GM21526 (cell line): ENCODE results near the gene ARHGDIB.

Experiments used
- ATAC-seq: cut with Tn5 transposase; IDR thresholded peaks from one replicate; pipeline ENCODE4 v1.9.1; 2021; ENCODE audit warnings: moderate library complexity; ENCODE audit not compliant: unreplicated experiment, low FRiP score

The ARHGDIB gene

GRCh38 chr12:14958361-14959125 lies 2.9 kb downstream of the ARHGDIB start:
- no peak for ATAC-seq

DNA sequence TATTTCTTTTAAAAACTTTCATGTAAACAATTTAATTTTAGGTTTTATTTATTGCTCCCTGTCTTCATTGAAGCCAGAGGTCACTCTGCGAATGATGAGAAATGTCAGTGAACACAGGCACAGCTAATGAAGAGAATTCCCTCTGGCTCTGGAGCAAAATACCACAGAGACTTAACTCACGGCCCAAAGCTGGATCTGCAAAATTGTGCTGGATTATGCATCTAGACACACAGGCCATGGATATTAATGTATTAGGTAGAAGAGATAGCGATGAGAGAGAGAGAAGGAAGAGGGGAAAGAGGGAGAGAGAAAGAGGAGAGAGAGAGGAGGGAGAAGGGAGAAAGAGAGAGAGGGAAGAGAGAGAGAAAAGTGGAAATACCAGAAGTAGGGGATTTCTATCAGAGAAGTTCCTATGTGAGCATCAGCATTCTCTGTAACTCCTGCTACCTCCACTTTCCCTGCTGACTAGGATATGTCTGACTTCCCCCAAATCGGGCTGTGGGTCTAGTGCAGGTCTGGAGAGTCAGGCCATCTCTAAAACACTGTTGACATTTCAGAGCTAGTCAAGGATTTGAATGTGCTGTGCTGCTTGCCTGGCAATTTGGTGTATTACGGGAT lies 3.7 kb downstream of the ARHGDIB start:
- ATAC-seq, result no peak

DNA sequence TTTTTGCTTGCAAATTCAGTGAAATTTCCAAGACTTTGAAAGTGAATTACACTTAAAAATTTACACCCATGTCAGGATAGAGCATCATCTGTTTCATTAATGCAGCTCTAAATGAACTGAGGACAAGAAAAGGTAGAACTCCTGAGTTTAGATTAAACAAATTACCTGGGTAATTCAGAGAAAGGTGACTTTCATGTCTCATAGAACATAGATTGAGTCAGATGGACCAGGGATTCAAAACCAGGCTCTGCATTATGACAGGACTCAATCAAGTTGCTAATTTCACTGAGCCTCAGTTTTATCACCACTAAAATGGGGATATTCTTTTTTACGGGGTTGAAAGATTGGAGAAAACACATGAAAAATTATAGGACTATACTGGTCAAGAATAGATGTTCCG lies 4.5 kb downstream of the ARHGDIB start:
- ATAC-seq, result no peak

- peak; percentile 32 for ATAC-seq
Observed at GRCh38 chr12:14956024-14956891, 5.1 kb downstream of the ARHGDIB start.

DNA sequence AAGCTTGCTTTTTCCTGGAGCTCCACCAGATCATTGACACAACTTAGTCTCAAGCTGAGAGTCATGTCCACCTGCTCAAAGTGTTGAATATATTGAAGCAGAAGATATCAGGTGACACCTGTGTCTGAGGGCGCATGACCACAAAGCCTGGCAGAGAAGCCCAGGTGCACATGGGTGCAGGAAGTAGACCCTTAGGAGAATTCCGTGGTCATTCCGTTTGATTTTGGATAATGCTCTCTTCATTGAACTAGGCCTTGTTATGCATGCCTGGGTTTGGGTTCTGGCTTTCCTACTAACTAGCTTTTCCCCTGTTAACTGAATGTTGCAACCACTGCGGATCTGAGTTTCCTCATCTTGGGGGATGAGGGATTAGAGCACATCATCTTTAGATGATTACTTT lies 7.1 kb downstream of the ARHGDIB start:
- ATAC-seq, result no peak

GRCh38 chr12:14953752-14954151 lies 7.6 kb downstream of the ARHGDIB start:
- no peak for ATAC-seq

DNA sequence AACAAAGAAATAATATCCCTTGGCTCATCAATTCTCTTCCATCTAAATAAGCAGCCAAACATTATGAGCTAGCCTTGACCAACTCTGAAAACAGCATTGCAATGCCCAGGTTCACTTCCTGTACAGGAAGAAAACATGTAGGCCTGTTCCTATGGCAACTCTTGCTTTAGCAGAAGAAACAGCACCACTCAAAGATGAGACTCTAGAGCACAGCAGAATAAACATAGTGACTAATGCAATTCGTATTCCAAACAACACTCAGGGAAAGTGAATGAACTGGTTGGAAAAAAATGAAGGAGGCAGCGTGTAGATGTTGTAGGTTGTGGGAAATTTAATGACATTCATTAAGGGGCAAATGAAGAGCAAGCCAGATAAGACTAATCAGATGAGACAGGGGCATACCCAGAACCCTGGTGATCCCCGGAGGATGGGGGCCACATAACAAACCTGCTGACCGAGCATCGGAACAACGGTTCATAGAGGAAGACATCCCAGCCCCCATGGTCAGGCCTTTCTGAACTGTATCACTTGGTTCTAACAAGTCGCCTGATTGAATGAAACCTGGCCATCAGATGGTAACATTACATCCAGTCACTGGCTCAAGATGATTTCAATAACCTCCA lies 9.0 kb downstream of the ARHGDIB start:
- ATAC-seq, result peak; percentile 56

- ATAC-seq, result no peak
Observed at GRCh38 chr12:14951851-14952250, 9.6 kb downstream of the ARHGDIB start.

GRCh38 chr12:14950982-14951746 lies 10.2 kb downstream of the ARHGDIB start:
- ATAC-seq, result no peak

- no peak for ATAC-seq
Observed at GRCh38 chr12:14950421-14950820, 11.0 kb downstream of the ARHGDIB start.

DNA sequence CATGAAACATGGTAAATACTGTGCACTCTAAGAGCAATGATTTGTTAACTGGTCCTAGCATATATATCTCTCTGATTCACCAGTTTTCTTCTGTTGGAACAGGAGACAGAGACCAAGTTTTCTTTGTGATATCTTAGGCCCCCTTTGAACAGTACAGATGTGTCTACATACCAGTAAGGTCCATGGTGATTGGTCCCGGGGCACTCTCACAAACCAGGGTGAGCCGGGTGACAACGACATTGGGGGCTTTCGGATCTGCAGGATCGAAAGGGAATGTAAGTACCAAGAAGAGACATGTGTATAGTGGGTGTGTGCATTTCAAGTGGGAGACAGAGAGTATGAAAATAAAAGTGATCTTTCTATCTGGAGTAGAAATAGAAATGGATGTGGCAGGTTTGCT lies 11.8 kb downstream of the ARHGDIB start:
- ATAC-seq, result no peak

DNA sequence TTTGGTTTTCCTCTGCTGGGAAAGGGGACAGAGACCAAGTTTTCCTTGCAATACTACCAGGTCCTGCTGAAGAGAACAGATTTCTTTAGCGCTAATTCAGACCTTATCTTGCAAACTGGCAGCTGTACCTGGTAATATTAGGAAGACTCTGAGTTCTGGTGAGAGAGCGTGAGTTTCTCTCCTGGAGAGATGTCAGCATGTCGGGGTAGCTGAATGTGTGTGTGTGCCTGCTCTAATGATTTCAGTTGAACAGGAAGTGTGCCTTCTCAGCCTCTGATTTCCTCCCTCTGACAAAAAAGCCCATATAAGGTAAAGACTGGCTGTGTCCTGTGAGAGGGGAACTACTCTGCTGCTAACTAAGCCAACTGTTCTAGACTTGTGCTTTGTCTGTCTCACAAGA lies 12.7 kb downstream of the ARHGDIB start:
- ATAC-seq, result peak; percentile 93

DNA sequence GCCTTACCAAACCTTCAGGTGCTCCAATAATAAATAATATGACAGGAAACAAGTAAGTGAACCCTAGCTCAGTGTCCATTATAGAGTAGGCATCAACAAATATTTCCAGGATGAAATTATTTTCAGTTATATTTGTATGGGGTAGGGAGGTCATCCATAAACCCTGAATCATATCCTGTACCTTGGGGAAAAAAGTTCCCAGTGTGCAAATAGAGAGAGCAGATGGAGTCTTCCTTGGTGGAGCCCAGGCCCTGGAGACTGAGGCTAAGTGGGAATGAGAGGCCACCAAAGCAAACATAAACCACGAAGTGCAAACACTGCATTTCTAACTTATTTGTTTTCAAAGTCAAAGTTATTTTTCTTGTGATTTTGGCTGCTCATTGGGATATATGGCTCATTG lies 14.5 kb downstream of the ARHGDIB start:
- no peak for ATAC-seq

- ATAC-seq, result no peak
Observed at GRCh38 chr12:14946162-14946561, 15.2 kb downstream of the ARHGDIB start.

DNA sequence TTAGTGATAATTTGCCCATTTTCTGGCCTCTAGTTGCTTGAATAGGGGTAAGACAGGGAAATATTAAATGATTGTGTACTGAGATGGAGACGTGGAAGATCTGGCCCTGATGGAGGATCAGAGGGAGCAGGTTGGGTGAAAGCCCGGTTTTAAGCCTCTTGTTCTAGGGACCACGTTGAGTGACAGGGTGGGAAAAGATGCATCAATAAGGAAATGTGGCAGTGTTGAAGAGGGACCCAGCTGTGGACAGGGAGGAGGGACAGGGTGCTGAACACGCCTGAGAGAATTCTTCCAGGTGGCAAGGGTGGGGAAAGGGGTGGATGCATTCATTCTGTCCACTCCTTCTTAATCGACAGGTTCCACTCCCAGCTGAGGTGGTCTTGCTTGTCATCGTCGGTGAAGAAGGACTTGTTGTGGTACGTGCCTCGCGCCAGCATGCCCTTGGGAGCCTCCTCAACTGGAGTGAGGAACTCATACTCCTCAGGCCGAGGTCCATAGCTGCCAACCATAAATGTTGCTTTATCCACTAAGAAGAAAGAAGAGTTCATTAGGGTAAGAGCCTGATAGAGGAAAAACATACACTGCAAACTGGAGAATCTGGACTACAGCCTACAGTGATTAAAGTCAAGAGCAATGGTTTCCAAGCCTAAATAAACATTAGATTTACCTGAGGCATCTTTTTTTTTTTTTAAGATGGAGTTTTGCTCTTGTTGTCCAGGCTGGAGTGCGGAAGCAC lies 19.0 kb downstream of the ARHGDIB start:
- ATAC-seq, result no peak

- ATAC-seq, result no peak
Observed at GRCh38 chr12:14941369-14941768, 20.0 kb downstream of the ARHGDIB start.

GRCh38 chr12:14938301-14938700 lies 23.1 kb downstream of the ARHGDIB start, which contains the start of gene ERP27:
Gene ERP27 (minus strand): TSS chr12:14938537. CDS start chr12:14938508, 29 bp downstream.
- ATAC-seq, result no peak

DNA sequence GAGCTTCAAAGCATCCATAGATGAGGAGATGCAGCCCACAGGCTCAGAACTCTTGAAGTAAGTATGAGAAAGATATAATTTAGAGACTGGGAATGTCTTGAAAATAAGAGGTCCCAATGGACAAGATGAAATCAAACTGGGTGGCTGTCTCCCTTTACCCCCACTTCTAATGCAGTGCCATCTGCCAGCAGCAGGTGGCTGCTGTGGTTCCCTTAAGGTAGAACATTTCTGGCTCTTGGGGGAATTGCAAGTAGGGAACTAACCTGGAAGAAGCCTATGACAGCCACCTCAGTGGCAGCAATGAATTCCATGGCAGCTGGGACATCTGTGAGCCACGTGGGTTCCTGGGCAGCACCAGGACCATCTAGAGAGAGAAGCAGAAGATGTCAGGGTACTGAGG lies 23.7 kb downstream of the ARHGDIB start:
- no peak for ATAC-seq

- ATAC-seq, result no peak
Observed at GRCh38 chr12:14937014-14937413, 24.4 kb downstream of the ARHGDIB start.
